Measurements from ENCODE around the gene GPR160.

DNA sequence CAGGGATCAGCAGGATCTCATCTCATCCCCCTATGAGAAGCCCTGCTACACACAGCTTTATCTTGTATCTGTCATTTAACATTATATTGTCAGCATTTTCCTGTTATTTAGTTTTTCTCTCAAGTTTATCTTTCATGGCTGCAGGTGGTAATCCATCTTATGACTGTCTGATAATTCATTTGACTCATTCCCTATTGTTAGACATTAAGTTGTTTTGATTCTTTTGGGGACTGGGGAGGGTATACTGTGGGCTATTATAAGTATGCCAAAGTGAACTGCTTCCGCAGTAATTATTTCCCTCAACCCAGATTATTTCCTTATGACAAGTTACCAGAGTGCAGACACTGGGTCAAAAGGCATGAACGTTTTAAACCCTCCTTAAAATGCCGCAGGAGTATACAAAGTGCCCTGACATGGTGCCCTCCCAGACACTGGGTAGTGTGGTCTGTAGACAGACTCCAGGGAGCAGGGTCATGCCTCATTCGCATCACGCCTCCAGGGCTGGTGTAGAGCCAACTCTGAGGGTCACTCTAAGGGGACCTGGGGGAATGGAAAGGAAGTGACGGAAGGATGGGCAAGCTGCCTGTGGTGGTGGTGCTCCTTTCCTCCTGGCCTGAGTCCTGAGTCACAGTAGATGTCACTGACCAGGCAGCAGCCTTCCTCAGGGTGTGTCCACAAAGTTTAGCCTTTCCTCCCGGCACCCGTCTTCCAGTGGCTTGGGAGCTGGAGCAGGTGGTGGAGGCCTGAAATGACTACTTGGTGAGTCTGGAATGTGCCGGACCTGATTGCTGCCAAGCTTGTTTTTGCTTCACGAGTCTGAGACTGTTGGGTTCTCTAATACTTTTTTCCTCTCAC lies 11.6 kb downstream of the GPR160 start:
- TF ChIP-seq, protein P1, sequence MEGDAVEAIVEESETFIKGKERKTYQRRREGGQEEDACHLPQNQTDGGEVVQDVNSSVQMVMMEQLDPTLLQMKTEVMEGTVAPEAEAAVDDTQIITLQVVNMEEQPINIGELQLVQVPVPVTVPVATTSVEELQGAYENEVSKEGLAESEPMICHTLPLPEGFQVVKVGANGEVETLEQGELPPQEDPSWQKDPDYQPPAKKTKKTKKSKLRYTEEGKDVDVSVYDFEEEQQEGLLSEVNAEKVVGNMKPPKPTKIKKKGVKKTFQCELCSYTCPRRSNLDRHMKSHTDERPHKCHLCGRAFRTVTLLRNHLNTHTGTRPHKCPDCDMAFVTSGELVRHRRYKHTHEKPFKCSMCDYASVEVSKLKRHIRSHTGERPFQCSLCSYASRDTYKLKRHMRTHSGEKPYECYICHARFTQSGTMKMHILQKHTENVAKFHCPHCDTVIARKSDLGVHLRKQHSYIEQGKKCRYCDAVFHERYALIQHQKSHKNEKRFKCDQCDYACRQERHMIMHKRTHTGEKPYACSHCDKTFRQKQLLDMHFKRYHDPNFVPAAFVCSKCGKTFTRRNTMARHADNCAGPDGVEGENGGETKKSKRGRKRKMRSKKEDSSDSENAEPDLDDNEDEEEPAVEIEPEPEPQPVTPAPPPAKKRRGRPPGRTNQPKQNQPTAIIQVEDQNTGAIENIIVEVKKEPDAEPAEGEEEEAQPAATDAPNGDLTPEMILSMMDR (IDR thresholded peaks at IDR 0.05; ENCODE audit: insufficient read depth, low read depth, low read length): no peak
- TF ChIP-seq EZH2 (IDR thresholded peaks at IDR 0.05; ENCODE audit: insufficient read depth, low read length): no peak

Measured in astrocyte (in vitro differentiated cells and primary cell).